NCI-H2227 treated with DMSO at 0.1 percent for 48 hours (cell line): ENCODE results near the gene ENO3.

Source experiments
- DNase-seq: peaks from one replicate; lab custom pipeline; 2025; lab: John Stamatoyannopoulos, UW

Gene ENO3

GRCh38 chr17:4937553-4937952 is 13.4 kb upstream of the ENO3 start:
- DNase-seq, result no peak

DNA sequence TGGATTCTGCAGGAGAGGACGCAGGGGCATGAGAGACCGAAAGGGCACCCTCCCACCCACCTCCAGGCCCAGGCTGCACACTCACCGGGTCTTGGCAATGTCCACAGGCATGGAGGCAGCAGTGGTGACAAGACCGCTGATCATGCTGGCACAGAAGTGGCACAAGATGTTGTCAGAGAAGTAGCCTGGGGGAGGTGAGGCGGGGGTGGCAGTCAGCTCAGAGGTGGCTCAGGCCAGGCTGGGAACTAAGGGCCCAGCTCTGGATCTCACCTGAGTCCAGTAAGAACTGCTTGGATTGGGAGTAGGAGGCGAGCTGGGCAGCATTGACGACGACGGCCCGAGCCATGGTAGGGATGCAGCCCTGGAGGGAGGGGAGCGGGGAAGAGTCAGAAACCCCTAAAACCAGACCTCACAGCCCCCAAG is 12.8 kb upstream of the ENO3 start:
- DNase-seq, result no peak

- no peak for DNase-seq
Measured at GRCh38 chr17:4938688-4939545, 12.0 kb upstream of the ENO3 start.

DNA sequence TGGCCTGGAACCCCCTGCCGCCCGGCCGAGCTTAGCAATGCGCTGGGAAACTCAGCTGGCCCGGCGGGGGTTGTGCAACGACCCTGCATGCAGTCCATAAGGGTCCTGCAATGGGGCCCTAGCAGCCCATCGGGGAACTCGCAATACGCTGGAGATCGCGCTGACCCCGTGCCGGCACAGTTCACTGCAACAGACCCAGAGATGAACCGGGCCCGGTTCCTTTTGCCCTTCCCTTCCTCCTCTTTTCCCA is 11.4 kb upstream of the ENO3 start:
- DNase-seq, result no peak

GRCh38 chr17:4939796-4940554 is 10.9 kb upstream of the ENO3 start, which contains the start of the genes RNF167 and SLC25A11:
Gene RNF167, plus strand, starts transcription at chr17:4940268. Its CDS starts 642 bp downstream, at chr17:4940910.
Gene SLC25A11, minus strand, starts transcription at chr17:4940046. Its CDS starts 136 bp downstream, at chr17:4939910.
- peak; percentile 95 for DNase-seq

DNA sequence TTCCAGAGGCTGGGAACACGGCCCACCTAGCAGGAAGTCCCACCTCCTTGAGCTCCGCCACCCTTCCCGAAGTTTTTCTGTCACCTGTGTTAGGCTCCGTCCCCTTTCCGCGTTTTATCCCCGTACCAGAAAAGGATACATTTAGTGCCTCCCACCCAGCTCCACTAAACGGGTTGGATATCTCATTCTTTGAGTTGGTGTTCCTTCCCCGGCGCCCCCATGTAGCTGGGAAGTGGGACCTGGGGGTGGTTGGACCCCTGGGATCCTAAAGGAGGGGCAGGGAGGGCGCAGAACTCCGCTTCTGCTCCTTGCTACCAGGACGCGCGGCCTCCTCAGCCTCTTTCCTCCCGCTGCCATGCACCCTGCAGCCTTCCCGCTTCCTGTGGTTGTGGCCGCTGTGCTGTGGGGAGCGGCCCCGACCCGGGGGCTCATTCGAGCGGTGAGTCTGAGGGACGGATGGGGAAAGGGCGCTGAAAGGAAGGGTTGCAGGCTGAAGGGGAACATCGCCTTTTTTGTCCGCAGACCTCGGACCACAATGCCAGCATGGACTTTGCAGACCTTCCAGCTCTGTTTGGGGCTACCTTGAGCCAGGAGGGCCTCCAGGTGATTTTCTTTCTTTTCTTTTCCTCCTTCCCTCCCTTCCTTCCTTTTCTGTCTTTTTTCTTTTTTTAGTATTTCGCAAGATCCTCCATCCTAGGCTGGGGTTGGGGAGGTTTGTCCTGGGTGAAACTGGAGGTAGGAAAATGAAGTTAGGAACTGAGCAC is 10.2 kb upstream of the ENO3 start:
- DNase-seq, result no peak

- DNase-seq, result no peak
Measured at GRCh38 chr17:4941319-4941610, 9.7 kb upstream of the ENO3 start.

GRCh38 chr17:4942760-4943508 is 8.0 kb upstream of the ENO3 start:
- no peak for DNase-seq

DNA sequence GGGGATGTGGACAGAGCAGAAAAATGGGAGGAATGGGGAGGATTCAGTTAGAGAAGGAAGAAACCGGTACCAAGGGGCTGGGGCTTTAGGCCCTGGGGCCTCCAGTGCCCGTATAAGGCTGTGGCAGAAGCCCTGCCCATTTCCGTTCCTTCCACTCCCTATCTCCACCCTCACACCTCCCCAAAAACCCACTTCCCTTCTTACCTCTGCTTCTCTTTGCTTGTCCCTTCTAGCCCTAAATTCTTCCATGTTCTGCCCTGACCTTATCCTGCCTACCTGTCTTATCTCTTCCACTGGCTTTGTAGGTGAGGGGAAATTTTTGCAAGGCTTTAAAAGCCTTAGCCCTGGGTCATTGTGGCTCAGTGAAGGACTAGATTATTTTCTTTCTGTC is 6.8 kb upstream of the ENO3 start:
- DNase-seq, result no peak

DNA sequence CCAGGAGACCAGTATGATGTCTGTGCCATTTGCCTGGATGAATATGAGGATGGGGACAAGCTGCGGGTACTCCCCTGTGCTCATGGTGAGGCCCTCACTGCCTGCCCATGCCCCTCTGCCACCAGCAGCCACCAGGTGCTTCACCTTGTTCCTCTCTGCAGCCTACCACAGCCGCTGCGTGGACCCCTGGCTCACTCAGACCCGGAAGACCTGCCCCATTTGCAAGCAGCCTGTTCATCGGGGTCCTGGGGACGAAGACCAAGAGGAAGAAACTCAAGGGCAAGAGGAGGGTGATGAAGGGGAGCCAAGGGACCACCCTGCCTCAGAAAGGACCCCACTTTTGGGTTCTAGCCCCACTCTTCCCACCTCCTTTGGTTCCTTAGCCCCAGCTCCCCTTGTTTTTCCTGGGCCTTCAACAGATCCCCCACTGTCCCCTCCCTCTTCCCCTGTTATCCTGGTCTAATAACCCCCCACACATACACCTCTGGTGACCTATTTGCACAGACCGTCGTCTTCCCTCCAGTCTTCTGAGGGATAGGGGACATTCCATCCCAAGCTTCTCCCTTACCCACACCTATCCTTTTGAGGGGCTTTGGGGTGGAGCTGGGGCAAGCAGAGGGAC is 6.3 kb upstream of the ENO3 start:
- DNase-seq, result no peak

GRCh38 chr17:4945176-4945943 is 5.6 kb upstream of the ENO3 start:
- no peak for DNase-seq

DNA sequence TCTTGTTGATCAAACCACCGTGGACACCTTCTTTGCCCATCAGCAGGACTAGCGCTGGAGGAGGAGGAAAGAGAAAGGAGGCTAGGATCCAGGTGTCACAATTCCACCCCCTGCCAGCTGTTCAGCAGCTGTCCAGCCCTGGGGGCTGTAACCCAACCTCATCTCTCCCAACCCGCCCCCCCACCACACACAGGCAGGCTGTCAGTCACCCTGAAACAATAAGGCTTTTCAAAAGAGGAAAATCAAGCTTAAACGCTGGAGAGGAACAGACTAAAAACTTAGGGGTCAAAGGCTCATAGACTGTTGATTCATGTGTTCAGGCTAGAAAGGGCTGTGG is 5.0 kb upstream of the ENO3 start:
- no peak for DNase-seq

DNA sequence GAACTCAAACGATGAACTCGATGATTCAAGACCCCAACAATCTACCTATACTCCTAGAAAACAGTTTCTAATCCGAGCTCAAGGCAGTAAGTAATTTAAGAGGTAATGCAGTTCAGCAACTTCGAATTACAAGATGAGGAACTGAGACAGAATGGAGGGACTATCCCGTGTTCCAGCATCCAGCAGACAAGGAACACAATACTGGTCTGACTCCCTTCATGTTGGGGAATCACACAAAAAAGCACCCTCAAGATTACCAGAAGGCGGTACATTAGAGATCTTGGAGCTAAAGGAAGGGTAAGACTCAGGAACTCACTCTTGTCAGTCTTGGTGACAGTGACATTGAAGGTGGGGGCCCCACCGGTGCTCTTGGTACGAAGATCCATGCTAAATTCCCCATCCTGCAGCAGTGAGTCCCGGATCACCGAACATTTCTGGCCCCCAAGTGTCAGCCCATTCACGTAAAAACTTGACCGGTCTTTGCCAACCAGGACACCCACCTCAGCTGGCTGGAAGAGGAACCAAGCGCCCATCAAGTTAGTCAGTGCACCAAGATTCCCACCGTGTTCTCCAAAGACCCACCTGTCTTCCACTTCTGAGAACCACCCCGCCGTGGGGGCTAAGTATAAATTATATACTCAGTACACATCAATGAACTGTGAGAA is 4.5 kb upstream of the ENO3 start:
- DNase-seq, result no peak

GRCh38 chr17:4947010-4947410 is 3.9 kb upstream of the ENO3 start:
- DNase-seq, result no peak

GRCh38 chr17:4947411-4948165 is 3.3 kb upstream of the ENO3 start:
- DNase-seq, result peak; percentile 11

- peak; percentile 73 for DNase-seq
Measured at GRCh38 chr17:4948166-4948930, 2.6 kb upstream of the ENO3 start, which contains the start of gene PFN1. Gene PFN1, minus strand, starts transcription at chr17:4948530. Its CDS starts 136 bp downstream, at chr17:4948394.

- peak; percentile 73 for DNase-seq
Measured at GRCh38 chr17:4948931-4949320, 2.0 kb upstream of the ENO3 start.

- no peak for DNase-seq
Measured at GRCh38 chr17:4949321-4950074, 1.4 kb upstream of the ENO3 start.
